Measurements from ENCODE around the gene SEMA5A. TPM values are rescaled to one million over a fixed set of nuclear protein-coding genes. Genes with fewer than 3 reads are reported as not detected.

SEMA5A gene
- total RNA-seq, 1 donor from 2014 or later, result 31.1 TPM

DNA sequence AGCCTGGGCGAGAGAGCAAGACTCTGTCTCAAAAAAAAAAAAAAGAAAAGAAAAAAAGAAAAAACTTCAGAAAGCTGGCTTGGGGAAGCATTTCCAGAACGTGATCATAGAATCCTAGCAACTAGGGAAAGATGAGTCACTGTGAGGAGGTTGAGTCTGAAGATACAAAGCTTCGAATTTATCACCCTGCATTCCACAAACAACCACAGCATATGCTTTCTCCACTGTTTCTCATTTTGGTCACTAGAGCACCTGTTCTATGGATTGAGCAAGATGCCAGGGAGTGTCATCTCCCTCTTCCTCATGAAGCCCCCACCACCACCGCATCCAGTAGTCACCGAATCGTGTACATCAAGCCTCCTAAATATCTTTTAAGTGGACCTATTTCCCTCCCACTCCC is 37.9 kb downstream of the SEMA5A start:
- H3K4me3 Mint-ChIP-seq (ENCODE audit: unreplicated experiment), result no peak overlapping the region

GRCh38 chr5:9505225-9505624 is 40.6 kb downstream of the SEMA5A start:
- H3K27ac Mint-ChIP-seq (ENCODE audit: unreplicated experiment), result no peak overlapping the region
- no peaks in the 10 kb centered on the region for H3K4me1 Mint-ChIP-seq (ENCODE audit: unreplicated experiment)
- H3K27me3 Mint-ChIP-seq (ENCODE audit: unreplicated experiment), result no peaks in the 10 kb centered on the region
- no peaks in the 10 kb centered on the region for H3K36me3 Mint-ChIP-seq (ENCODE audit: low read depth, unreplicated experiment)
- no peak overlapping the region for H3K4me3 Mint-ChIP-seq (ENCODE audit: unreplicated experiment)
- no peak for TF ChIP-seq CTCF (IDR thresholded peaks at IDR 0.05; ENCODE audit: unreplicated experiment)
- DNase-seq (ENCODE audit: low spot score), result no peak
- H3K9me3 Mint-ChIP-seq (ENCODE audit: unreplicated experiment), result no peaks in the 10 kb centered on the region

More for the DNA sequence above, 37.9 kb downstream of the SEMA5A start:
- H3K27ac Mint-ChIP-seq (ENCODE audit: unreplicated experiment), result no peak overlapping the region
- no peaks in the 10 kb centered on the region for H3K36me3 Mint-ChIP-seq (ENCODE audit: low read depth, unreplicated experiment)
- no peaks in the 10 kb centered on the region for H3K27me3 Mint-ChIP-seq (ENCODE audit: unreplicated experiment)
- DNase-seq (ENCODE audit: low spot score), result no peak
- H3K9me3 Mint-ChIP-seq (ENCODE audit: unreplicated experiment), result no peaks in the 10 kb centered on the region
- TF ChIP-seq CTCF (IDR thresholded peaks at IDR 0.05; ENCODE audit: unreplicated experiment), result no peak
- H3K4me1 Mint-ChIP-seq (ENCODE audit: unreplicated experiment), result no peaks in the 10 kb centered on the region

DNA sequence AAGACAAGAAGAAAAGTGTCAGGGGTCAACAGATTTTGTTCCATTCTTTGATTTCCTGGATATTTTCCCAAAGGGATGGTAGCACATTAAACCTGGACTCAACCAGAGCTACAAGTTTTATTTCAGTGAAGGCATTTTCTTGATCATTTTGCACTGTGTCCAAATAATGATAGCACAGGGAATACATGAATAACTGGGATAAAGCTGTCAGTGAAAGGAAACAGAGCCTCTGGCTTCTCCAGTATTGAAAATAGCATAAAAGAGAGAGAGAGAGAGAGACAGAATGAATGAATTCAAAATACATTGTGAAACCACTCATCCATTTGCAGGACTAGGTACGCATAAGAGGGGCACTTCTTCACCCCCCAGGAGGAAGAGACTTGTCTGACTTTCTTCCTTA is 43.0 kb downstream of the SEMA5A start:
- Mint-ChIP-seq H3K36me3 (ENCODE audit: low read depth, unreplicated experiment) (no peaks in the 10 kb centered on the region), H3K9me3 (ENCODE audit: unreplicated experiment) (no peaks in the 10 kb centered on the region), H3K4me3 (ENCODE audit: unreplicated experiment) (no peak overlapping the region), H3K27ac (ENCODE audit: unreplicated experiment) (no peak overlapping the region), H3K4me1 (ENCODE audit: unreplicated experiment) (no peaks in the 10 kb centered on the region), H3K27me3 (ENCODE audit: unreplicated experiment) (no peaks in the 10 kb centered on the region)
- DNase-seq (ENCODE audit: low spot score), result no peak
- no peak for TF ChIP-seq CTCF (IDR thresholded peaks at IDR 0.05; ENCODE audit: unreplicated experiment)

- Mint-ChIP-seq H3K4me3 (ENCODE audit: unreplicated experiment) (no peak overlapping the region), H3K27me3 (ENCODE audit: unreplicated experiment) (no peaks in the 10 kb centered on the region), H3K9me3 (ENCODE audit: unreplicated experiment) (no peaks in the 10 kb centered on the region), H3K4me1 (ENCODE audit: unreplicated experiment) (no peaks in the 10 kb centered on the region), H3K36me3 (ENCODE audit: low read depth, unreplicated experiment) (no peaks in the 10 kb centered on the region), H3K27ac (ENCODE audit: unreplicated experiment) (no peak overlapping the region)
- TF ChIP-seq CTCF (IDR thresholded peaks at IDR 0.05; ENCODE audit: unreplicated experiment), result no peak
- DNase-seq (ENCODE audit: low spot score), result no peak
Observed at GRCh38 chr5:9502050-9502834, 43.6 kb downstream of the SEMA5A start.

DNA sequence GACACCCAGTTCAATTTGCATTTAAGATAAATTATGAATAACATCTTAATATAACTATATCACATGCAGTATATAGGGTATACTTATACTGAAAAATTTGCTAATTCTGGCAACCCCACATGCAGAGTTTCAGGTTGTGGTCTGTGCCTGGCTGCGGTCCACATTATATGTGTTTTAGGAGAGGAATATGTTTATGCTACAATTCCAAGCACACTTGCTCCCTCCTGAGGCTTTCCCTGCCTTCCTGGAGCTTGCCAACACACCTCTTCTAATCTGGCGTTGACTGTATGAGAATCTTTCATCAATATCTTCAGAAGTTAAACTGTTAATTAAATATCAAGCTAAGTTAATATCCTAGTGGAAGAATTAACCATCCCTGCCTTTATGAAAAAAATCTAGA is 45.2 kb downstream of the SEMA5A start:
- Mint-ChIP-seq H3K27me3 (ENCODE audit: unreplicated experiment) (no peaks in the 10 kb centered on the region), H3K9me3 (ENCODE audit: unreplicated experiment) (no peaks in the 10 kb centered on the region), H3K4me1 (ENCODE audit: unreplicated experiment) (no peaks in the 10 kb centered on the region), H3K36me3 (ENCODE audit: low read depth, unreplicated experiment) (no peaks in the 10 kb centered on the region), H3K27ac (ENCODE audit: unreplicated experiment) (no peak overlapping the region), H3K4me3 (ENCODE audit: unreplicated experiment) (no peak overlapping the region)
- DNase-seq (ENCODE audit: low spot score), result no peak
- no peak for TF ChIP-seq CTCF (IDR thresholded peaks at IDR 0.05; ENCODE audit: unreplicated experiment)
